ENCODE measurements around the gene ECI2.
"Not testable (repeated sequence)": the region's sequence is repeated elsewhere in the genome, so short reads cannot be mapped to it uniquely, and the experiment has no call there.

ECI2 gene

GRCh38 chr6:4100655-4101054 is 34.7 kb downstream of the ECI2 start:
- DNase-seq (ENCODE audit: low read depth) = no peak
- in situ Hi-C loops (cut with HindIII; ENCODE audit: low sequenced_read_pairs) = no loop called here
- H3K4me3 ChIP-seq (ENCODE audit: low read depth, low read length) = no peak overlapping the region
- TF ChIP-seq CTCF (IDR thresholded peaks at IDR 0.05; ENCODE audit: low read depth, low read length, missing control alignments) = no peak

- no peak for TF ChIP-seq CTCF (IDR thresholded peaks at IDR 0.05; ENCODE audit: low read depth, low read length, missing control alignments)
- H3K4me3 ChIP-seq (ENCODE audit: low read depth, low read length) = no peak overlapping the region
- in situ Hi-C loops (cut with HindIII; ENCODE audit: low sequenced_read_pairs) = no loop called here
- no peak for DNase-seq (ENCODE audit: low read depth)
Measured at GRCh38 chr6:4093288-4093687, 42.1 kb downstream of the ECI2 start.

GRCh38 chr6:4091941-4092340 is 43.4 kb downstream of the ECI2 start:
- in situ Hi-C loops (cut with HindIII; ENCODE audit: low sequenced_read_pairs) = no loop called here
- H3K4me3 ChIP-seq (ENCODE audit: low read depth, low read length) = no peak overlapping the region
- DNase-seq (ENCODE audit: low read depth) = no peak
- TF ChIP-seq CTCF (IDR thresholded peaks at IDR 0.05; ENCODE audit: low read depth, low read length, missing control alignments) = no peak

- DNase-seq (ENCODE audit: low read depth); H3K4me3 ChIP-seq (ENCODE audit: low read depth, low read length); in situ Hi-C loops (cut with HindIII; ENCODE audit: low sequenced_read_pairs): not testable (repeated sequence)
Measured at GRCh38 chr6:4090043-4090442, 45.3 kb downstream of the ECI2 start.

- no peak overlapping the region for H3K4me3 ChIP-seq (ENCODE audit: low read depth, low read length)
- TF ChIP-seq CTCF (IDR thresholded peaks at IDR 0.05; ENCODE audit: low read depth, low read length, missing control alignments) = no peak
- no peak for DNase-seq (ENCODE audit: low read depth)
- in situ Hi-C loops (cut with HindIII; ENCODE audit: low sequenced_read_pairs) = no loop called here
Measured at GRCh38 chr6:4088704-4089103, 46.7 kb downstream of the ECI2 start.

GRCh38 chr6:4085332-4085700 is 50.1 kb downstream of the ECI2 start:
- TF ChIP-seq CTCF (IDR thresholded peaks at IDR 0.05; ENCODE audit: low read depth, low read length, missing control alignments) = no peak

GRCh38 chr6:4084444-4085331 is 50.7 kb downstream of the ECI2 start:
- H3K4me3 ChIP-seq (ENCODE audit: low read depth, low read length) = no peak overlapping the region
- no peak for DNase-seq (ENCODE audit: low read depth)
- TF ChIP-seq CTCF (IDR thresholded peaks at IDR 0.05; ENCODE audit: low read depth, low read length, missing control alignments) = no peak
- in situ Hi-C loops (cut with HindIII; ENCODE audit: low sequenced_read_pairs) = no loop called here

More at GRCh38 chr6:4085332-4085700, 50.1 kb downstream of the ECI2 start:
- in situ Hi-C loops (cut with HindIII; ENCODE audit: low sequenced_read_pairs) = no loop called here
- no peak overlapping the region for H3K4me3 ChIP-seq (ENCODE audit: low read depth, low read length)
- no peak for DNase-seq (ENCODE audit: low read depth)
